ENCODE data around the gene NECTIN4.

The NECTIN4 gene

DNA sequence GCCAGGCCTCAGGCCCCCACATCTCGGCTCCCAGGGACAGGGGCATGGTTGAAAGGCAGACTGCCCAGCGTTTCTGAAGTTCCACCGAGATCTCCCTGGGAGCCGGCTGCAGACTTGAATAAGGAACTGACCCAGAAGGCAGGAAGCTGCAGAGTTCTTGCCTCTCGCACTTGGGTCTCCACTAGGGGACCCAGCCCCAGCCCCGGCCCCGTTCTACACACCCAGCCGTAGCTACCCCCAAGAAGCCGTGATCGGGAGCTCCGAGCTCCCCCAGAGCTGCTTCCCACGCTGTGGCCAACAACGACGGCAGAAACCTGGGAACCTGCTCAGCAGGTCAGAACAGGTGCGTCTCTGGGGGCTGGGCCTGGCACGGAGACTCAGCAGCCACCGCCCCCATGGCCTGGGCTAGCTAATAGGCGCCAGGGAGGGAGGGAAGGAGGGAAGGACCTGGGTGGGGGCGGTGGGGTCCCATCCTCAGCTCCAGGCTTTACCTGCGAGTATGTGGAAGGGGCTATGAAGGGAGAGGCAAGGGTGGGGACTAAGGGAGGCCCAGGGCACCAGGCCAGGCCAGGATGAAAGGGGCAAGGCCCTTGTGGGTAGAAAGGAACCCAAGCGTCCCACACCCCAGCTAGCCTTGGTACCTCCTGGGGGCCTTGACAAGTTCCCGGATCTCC, at the start of gene NECTIN4:
Gene NECTIN4 (minus strand): TSS at position 308 of the 674 bp plus-strand sequence. CDS start 262 bp downstream, at position 46.
- Histone ChIP-seq H3K4me3 (ENCODE audit: low read length) (no peak within 1 kb of the TSS), H3K36me3 (replicated peaks; ENCODE audit: insufficient read depth, low read length) (no peaks in the 10 kb centered on the region), H2AFZ (ENCODE audit: low read length) (no peak within 1 kb of the TSS), H3K9me2 (replicated peaks; ENCODE audit: insufficient read depth, low read length) (no peaks in the 10 kb centered on the region), H3K9ac (ENCODE audit: low read length) (no peak within 1 kb of the TSS), H3K27ac (ENCODE audit: low read length) (no peak within 1 kb of the TSS), H3K4me1 (ENCODE audit: low read length) (no peaks in the 10 kb centered on the region), H3K4me2 (ENCODE audit: low read depth, low read length) (no peak within 1 kb of the TSS), H4K20me1 (ENCODE audit: insufficient read depth, low read length) (no peaks in the 10 kb centered on the region), H3K27me3 (replicated peaks; ENCODE audit: insufficient read depth, low read length) (no peaks in the 10 kb centered on the region), H3K79me2 (ENCODE audit: low read length) (no peaks in the 10 kb centered on the region), H3K9me3 (replicated peaks; ENCODE audit: insufficient read depth, low read length) (no peaks in the 10 kb centered on the region), H3F3A (ENCODE audit: insufficient read depth, low read length) (no peaks in the 10 kb centered on the region)
- DNase-seq, result no peak
- TF ChIP-seq EZH2phosphoT487 (IDR thresholded peaks at IDR 0.05; ENCODE audit: low read length), result no peak
- TF ChIP-seq, protein P1, sequence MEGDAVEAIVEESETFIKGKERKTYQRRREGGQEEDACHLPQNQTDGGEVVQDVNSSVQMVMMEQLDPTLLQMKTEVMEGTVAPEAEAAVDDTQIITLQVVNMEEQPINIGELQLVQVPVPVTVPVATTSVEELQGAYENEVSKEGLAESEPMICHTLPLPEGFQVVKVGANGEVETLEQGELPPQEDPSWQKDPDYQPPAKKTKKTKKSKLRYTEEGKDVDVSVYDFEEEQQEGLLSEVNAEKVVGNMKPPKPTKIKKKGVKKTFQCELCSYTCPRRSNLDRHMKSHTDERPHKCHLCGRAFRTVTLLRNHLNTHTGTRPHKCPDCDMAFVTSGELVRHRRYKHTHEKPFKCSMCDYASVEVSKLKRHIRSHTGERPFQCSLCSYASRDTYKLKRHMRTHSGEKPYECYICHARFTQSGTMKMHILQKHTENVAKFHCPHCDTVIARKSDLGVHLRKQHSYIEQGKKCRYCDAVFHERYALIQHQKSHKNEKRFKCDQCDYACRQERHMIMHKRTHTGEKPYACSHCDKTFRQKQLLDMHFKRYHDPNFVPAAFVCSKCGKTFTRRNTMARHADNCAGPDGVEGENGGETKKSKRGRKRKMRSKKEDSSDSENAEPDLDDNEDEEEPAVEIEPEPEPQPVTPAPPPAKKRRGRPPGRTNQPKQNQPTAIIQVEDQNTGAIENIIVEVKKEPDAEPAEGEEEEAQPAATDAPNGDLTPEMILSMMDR (IDR thresholded peaks at IDR 0.05; ENCODE audit: low read length), result no peak
- TF ChIP-seq EZH2 (optimal IDR thresholded peaks at IDR 0.05; ENCODE audit: low read depth, low read length), result no peak

GRCh38 chr1:161138431-161138830, 49.1 kb upstream of the NECTIN4 start:
- H3F3A ChIP-seq (ENCODE audit: insufficient read depth, low read length), result peaks cover 13% of the 10 kb centered on the region; the same call in 1 of the 2 replicates
- TF ChIP-seq EZH2 (optimal IDR thresholded peaks at IDR 0.05; ENCODE audit: low read depth, low read length) (no peak), EZH2phosphoT487 (IDR thresholded peaks at IDR 0.05; ENCODE audit: low read length) (no peak)
- TF ChIP-seq, protein P1 (IDR thresholded peaks at IDR 0.05; ENCODE audit: low read length), result no peak

DNA sequence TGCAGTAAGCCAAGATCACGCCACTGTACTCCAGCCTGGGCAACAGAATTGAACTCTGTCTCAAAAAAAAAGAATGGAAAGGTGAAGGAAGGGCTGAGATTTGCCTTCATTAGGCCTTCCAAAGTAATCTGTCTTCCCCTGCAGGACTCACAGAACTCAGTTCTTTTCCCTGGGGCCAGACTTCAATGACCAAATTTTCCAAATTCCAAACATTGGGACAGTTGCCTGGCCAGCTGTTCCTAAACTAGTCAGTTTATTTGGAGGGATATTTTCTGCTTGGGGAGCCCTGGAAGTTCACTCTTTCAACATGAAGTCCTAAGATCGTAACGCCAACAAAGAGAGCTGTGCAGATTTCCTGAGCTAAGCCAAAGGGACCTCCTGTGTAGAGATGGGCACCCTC, 48.5 kb upstream of the NECTIN4 start:
- TF ChIP-seq, protein P1 (IDR thresholded peaks at IDR 0.05; ENCODE audit: low read length), result no peak
- Histone ChIP-seq H3K79me2 (ENCODE audit: low read length) (peaks cover 34% of the 10 kb centered on the region), H3K9me3 (replicated peaks; ENCODE audit: insufficient read depth, low read length) (no peaks in the 10 kb centered on the region), H3K27ac (ENCODE audit: low read length) (no peak overlapping the region), H3K9ac (ENCODE audit: low read length) (no peak overlapping the region), H3K27me3 (replicated peaks; ENCODE audit: insufficient read depth, low read length) (no peaks in the 10 kb centered on the region), H3K4me3 (ENCODE audit: low read length) (no peak overlapping the region), H2AFZ (ENCODE audit: low read length) (no peak overlapping the region), H3K36me3 (replicated peaks; ENCODE audit: insufficient read depth, low read length) (no peaks in the 10 kb centered on the region), H4K20me1 (ENCODE audit: insufficient read depth, low read length) (no peaks in the 10 kb centered on the region), H3K4me2 (ENCODE audit: low read depth, low read length) (no peak overlapping the region), H3F3A (ENCODE audit: insufficient read depth, low read length) (peaks cover 15% of the 10 kb centered on the region; the same call in 1 of the 2 replicates), H3K9me2 (replicated peaks; ENCODE audit: insufficient read depth, low read length) (no peaks in the 10 kb centered on the region), H3K4me1 (ENCODE audit: low read length) (no peaks in the 10 kb centered on the region)
- no peak for DNase-seq

More at GRCh38 chr1:161138431-161138830, 49.1 kb upstream of the NECTIN4 start:
- Histone ChIP-seq H4K20me1 (ENCODE audit: insufficient read depth, low read length) (no peaks in the 10 kb centered on the region), H3K4me2 (ENCODE audit: low read depth, low read length) (no peak overlapping the region), H3K4me3 (ENCODE audit: low read length) (no peak overlapping the region), H3K79me2 (ENCODE audit: low read length) (peaks cover 29% of the 10 kb centered on the region), H3K36me3 (replicated peaks; ENCODE audit: insufficient read depth, low read length) (no peaks in the 10 kb centered on the region), H3K4me1 (ENCODE audit: low read length) (no peaks in the 10 kb centered on the region), H3K9ac (ENCODE audit: low read length) (no peak overlapping the region), H3K9me2 (replicated peaks; ENCODE audit: insufficient read depth, low read length) (no peaks in the 10 kb centered on the region), H3K27me3 (replicated peaks; ENCODE audit: insufficient read depth, low read length) (no peaks in the 10 kb centered on the region), H3K9me3 (replicated peaks; ENCODE audit: insufficient read depth, low read length) (no peaks in the 10 kb centered on the region), H3K27ac (ENCODE audit: low read length) (no peak overlapping the region), H2AFZ (ENCODE audit: low read length) (no peak overlapping the region)
- no peak for DNase-seq

All from MM.1S (cell line).